NOMO-1 treated with DMSO at 0.1 percent for 48 hours (cell line): ENCODE results near the gene RMI1.
"Not testable (repeated sequence)": the region's sequence is repeated elsewhere in the genome, so short reads cannot be mapped to it uniquely, and the experiment has no call there.

Experiments used
- DNase-seq: peaks from one replicate; lab custom pipeline; 2025; ENCODE audit not compliant: unreplicated experiment; lab: John Stamatoyannopoulos, UW

RMI1 gene

DNA sequence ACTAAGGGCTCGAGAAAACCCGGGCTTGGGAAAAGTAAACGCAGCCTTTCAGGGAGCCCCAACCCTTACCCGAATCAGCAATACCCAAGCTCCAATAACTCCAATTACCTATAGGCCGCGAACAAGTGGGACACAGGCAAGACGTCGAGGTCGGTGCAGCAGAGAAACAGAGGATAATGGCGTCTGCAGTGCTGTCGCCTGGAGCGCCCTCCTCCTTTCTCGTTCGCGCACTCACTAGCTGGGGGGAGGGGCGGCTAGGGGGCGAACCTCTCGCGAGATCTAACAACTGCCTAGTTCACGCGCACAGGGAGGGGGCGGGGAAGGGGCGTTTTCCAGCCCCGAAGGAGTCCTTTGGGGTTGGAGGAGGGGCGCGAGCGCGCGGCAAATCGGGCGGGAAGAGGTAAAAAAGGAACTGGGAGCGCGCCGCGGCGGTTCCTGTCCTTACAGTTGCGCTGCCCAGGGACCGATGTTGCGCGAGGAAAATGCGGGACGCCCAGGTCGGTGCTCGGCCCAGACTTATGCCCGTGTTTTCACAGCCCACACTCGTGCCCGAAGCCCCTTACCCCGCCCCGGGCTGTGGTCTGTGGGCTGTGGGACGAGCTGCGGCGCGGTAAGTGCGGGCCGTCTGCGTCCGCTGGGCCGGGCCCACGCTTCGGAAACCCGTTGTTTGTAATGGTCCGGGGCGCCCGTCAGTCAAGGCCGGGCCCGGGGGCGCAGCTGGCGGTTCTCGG is at the start of gene RMI1:
Gene RMI1, plus strand, starts transcription at position 411 of the 731 bp plus-strand sequence. CDS start 20,182 bp downstream, outside the sequence.
- DNase-seq, result peak; percentile 74

DNA sequence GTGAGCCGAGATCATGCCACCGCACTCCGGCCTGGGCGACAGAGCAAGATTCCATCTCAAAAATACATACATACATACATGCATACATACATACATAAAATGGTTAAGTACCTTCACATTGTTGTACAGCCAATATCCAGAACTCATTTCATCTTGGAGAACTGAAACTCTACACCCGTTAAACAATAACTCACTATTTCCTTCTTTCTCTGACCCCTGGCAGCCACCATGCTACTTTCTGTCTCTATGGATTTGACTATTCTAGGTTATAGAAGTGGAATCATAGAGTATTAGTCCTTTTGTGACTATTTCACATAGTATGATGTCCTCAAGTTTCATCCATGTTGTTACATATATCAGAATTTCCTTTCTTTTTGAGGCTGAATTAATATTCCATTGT is 49.7 kb upstream of the RMI1 start:
- DNase-seq, result peak; percentile 35

DNA sequence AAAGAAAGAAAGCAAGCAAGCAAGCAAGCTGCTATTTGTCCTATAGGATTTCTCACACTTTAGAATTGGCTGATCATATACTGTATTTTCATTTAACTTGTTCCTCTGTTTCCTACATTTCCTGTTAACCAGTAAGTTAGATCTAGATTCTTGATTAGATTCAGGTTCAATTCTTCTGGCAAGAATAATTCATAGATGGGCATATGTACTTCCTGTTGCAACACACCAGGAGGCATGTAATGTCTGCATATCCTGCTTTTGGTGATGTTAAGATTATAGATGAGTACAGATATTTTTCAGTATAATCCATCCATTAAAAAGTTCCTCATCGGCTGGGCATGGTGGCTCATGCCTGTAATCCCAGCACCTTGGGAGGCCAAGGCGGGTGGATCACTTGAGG is 48.6 kb upstream of the RMI1 start:
- no peak for DNase-seq

DNA sequence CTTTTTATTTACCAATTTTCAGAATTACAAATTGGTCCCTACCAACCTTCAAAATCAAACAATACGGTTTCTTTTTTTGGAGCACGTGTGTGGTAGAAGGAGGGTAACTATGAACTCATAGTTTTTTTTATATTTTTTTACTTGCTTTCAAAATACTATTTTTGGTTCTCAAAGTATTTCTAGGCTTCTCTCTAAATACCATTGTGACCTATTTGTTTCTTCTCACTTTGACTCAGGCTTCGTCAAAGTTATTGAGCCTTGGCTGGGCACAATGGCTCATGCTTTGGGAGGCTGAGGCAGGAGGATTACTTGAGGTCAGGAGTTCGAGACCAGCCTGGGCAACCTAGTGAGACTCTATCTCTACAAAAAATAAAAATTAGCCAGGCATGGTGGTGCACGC is 47.8 kb upstream of the RMI1 start:
- DNase-seq, result no peak

DNA sequence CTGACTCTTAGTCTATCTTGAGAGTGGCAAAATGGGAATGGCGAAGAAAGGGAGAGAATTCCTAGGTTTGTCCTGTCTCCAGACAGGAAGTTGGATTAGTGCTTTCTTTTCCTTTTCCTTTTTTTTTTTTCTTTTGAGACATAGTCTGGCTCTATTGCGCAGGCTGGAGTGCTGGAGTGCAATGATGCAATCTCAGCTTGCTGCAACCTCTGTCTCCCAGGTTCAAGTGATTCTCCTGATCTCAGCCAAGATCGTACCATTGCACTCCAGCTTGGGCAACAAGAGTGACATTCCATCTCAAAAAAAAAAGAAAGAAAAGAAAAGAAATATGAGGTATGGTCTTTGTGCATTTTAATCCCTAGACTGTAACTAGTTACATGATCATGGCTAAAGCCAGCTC is 46.8 kb upstream of the RMI1 start:
- DNase-seq, result no peak

DNA sequence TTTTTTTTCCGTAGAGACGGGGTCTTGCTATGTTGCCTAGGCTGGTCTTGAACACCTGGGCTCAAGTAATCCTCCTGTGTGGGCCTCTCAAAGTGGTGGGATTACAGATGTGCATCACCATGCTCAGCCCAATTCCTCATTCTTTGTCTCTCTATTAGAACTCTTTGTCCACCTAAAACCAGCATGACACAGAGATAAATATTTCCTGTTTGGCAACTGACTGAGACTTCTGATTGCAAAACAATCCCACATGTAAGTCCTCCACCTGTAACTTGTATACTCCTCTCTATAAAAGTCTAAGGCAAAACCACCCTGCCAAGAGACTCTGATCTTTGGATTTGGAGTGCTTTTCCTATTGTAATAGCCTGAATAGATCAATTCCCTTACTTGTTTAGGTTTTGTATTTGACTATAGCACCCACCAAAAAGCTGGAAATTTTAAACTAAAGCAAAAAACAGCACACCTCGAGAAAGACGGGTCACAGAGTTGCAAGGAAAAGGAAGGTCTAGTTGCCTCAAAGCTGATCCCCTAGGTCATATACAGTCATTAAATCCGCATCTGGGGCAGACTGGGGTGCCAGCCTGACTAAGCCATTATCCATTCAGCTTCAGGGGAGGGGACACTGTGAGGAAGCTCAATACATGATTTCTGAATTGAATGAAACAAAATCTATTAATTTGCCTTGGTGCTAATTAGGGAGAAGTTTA is 45.9 kb upstream of the RMI1 start:
- DNase-seq, result peak; percentile 56

DNA sequence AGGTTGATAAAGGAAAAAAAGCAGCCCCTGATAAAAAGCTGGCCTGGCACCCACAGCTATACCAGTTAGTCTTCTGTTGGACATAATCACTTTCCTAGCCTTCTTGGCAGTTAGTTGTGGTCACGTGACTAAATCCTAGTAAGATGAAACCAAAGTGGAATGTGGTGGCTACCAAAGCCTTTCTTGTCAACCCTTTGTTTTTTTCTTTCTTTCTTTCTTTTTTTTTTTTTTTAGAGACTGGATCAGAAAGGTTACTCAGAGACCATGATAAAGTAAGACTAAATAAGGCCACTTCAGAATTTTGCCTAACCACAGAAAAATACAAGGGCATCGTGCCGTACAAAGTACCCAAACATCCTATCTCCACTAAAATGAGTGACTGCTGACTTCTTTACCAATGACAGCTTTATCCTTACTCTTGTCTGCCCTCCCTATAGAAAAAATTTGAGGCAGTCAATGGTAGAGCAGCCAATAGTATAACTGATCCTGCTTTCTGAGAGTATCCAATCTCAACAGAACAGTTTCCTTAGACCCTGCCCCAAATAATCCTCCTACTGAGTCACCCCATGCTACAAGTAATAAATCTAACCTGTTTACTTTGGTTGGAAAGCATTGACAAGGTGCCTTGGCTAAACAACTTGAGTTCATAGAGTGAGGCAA is 45.2 kb upstream of the RMI1 start:
- DNase-seq, result no peak

DNA sequence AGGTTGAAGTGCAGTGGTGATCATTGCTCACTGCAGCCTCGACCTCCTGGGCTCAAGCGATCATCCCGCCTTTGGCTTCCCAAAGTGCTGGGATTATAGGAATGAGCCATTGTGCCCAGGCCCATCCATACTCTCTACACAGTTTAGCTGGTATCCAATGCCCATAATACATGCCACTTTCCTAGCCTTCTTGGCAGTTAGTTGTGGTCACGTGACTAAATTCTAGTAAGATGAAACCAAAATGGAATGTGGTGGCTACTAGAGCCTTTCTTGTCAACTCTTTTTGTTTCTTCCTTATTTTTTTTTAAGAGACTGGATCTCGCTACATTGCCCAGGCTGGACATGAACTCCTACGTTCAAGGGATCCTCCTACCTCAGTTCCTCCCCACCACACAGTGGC is 44.1 kb upstream of the RMI1 start:
- no peak for DNase-seq

DNA sequence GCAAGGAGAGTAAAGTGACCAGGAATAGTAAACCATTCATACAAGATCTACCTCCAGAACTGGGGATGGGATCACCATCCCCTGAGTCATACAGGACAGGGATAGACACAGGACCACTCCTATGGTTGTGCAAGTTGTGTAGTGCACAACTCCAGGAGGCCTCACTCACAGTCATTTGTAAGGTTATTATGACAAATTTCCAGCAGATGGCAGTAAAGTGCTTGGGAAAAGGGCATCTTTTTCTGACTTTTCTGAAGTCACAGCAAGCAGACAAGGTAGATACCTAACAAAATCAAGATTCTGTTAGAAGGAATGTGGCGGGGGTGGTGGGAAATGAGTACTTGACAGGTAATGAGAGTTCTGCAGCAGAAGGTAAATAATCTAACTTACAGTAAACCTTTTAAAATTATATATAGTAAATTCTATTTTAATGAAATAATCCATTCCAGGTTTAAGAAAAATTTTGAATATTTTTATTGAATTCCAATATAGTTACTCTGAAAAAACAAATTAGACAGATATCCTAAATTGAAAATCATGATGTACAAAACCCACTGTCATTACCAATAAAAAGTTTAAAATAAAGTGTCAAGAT is 42.6 kb upstream of the RMI1 start:
- peak; percentile 31 for DNase-seq

DNA sequence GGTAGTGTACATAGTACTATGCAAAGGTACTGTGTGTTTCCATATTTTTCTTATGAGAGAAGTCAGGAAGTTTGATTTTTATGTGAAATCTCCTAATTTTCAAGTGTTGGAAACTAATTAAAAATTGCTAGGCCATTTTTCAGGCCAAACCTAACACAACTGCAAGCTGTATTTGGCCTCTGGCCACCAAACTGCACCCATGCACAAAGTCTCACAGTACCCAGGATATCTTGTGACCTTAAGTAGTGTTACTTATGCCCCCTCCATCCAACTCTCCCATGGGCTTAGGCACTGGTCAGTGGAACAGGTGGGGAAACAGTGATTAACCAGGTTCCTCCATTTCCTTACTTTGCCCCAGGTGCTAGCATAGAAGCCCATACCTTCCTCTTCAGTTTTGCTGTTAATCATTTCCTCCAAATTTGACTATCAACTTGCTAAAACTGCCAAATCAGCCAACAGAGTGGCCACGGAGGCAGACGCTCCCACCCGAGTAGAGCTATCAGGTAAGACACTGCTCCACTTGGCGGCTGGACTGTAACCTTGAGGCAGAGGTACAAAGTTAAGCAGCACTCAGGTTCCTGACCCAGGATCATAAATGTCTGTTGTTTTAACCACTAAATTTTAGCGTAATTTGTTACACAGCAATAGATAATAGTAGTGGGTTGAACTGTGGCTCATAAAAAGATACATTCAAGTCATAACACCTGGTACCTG is 39.9 kb upstream of the RMI1 start:
- no peak for DNase-seq

DNA sequence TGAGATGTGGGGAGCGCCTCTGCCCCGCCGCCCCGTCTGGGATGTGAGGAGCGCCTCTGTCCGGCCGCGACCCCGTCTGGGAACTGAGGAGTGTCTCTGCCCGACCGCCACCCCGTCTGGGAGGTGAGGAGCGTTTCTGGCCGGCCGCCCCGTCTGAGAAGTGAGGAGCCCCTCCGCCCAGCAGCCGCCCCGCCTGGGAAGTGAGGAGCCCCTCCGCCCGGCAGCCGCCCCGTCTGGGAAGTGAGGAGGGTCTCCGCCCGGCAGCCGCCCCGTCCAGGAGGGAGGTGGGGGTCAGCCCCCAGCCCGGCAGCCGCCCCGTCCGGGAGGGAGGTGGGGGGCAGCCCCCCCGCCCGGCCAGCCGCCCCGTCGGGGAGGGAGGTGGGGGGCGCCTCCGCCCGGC is 32.5 kb upstream of the RMI1 start:
- not testable (repeated sequence) for DNase-seq

DNA sequence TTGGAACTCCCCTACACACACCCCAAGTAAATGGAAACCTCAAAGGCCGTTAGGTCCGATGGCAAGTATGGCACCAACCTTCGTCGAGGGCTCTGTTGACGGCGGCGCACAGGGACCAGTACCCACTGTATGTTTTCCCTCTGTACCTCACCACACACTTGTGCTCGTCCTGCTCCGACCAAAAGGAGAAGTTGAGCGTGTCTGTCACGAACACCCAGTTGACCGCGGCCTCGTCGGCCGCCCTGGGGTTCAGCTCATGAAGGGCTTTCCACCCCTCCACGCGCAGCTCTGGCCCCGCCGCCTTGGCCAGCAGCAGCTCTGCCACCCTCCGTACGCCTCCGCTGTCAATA is 24.5 kb upstream of the RMI1 start:
- peak; percentile 61 for DNase-seq

DNA sequence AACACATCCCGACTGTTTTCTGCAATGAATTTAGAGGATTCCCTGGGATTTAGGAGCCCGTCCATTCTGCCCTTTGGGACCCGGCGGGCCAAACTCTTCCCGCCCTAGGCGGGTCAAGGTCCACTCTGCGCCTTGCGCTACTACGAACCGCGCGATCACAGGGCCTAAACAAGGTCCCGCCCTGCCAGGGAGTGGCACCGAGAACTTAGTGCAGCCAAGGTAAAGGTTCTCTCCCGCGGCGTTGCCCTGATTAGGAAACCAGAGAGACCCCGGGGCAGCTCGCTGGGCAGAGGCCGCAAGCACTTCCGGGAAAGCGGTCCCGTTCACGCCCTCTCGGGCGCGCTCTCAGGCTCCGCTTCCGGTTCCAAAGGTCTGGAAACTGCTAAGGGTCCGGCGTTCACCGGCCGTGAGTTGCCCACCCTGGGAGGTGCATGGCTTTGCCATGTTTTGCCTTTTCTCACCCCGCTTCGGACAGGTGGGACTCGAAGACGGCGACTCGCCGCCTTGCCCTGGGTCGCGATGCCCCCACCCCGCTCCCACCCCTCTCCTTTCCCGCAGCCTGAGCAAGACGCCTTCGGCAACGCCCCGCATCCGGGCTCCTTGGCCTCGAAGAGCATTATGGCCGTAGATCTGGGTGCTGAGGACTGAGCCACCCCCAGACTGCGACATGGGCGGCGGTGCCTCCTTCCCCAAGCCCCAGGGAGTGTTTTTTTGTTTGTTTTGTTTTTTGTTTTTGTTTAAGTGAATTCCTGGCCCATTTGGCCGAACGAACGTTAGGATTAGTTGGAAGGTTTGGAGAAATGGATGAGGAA is 24.0 kb upstream of the RMI1 start:
- peak; percentile 45 for DNase-seq

DNA sequence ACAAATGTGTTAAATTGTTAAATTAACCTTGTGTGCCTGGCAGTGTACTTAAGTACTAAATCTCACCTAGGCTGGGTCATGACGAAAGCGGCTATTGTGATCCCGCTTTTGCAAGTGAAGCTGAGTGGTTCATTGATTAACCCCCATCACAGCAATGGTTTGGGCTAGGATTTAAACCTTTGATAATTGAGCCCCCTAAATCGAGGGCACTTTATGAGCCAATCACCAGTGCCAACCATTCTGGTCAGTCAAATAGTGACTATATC is 23.4 kb upstream of the RMI1 start:
- no peak for DNase-seq

DNA sequence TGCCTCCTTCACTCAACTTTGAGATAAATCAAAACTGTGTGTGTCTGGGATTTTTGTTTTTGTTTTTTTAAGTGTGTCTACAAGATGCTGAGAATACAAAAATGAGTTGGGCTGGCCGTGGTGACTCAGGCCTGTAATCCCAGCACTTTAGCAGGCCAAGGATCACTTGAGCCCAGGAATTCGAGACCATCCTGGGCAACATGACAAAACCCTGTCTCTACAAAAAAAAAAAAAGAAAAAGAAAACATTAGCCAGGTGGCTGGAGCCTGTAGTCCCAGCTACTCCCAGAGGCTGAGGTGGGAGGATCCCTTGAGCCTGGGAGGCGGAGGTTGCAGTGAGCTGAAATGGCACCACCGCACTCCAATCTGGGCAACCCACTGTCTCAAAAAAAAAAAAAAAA is 21.5 kb upstream of the RMI1 start:
- no peak for DNase-seq

DNA sequence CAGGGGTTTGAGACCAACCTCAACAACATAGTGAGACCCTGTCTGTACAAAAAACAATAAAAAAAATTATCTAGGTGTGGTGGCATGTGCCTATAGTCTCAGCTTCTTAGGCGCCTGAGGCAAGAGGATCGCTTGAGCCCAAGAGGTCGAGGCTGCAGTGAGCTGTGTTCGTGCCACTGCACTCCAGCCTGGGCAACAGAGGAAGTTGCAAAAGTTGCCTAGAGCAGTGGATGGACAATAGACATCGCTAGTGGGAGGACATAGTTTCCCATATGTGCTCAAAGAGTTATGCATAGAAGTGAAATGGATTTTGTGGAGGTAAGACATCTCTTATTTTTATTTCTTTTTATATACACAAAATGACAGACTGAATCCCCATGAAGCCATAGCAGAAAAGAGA is 19.6 kb upstream of the RMI1 start:
- no peak for DNase-seq

DNA sequence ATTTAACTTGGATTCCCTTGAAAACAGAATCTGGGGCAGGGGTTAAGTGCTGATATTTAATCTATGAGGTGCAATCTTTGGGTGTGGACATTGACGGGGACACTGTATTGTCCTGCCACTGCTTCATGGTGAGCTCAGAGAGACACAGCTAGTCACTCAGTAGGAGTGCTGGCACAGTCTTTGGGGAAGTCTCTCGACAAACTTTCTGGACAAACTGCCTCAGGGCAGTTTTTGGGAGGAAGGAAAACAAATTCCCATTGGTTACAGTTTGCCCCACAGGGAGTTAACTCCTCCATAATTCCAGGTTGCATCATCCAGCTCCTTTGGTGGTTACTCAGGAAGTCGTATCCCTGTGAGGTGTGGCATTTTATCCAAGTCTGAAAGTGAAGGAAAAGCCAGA is 18.4 kb upstream of the RMI1 start:
- no peak for DNase-seq

DNA sequence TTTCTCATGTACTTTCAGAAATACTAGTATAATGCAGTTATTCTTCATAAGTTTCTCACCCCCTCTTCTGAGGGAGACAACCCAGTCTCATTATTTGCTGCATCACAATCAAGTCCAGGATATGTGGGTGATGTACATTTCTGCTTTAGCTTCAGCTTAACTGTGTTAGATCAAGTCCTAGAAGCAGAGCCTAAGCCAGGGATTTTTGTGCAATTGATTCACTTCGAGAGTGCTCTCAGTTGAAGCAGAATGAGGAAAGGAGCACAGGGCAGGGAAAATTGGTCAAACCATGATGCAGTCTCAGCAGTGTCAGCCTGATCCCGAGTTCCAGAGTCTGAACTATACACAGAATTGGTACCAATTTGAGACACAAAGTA is 15.6 kb upstream of the RMI1 start:
- DNase-seq, result no peak

DNA sequence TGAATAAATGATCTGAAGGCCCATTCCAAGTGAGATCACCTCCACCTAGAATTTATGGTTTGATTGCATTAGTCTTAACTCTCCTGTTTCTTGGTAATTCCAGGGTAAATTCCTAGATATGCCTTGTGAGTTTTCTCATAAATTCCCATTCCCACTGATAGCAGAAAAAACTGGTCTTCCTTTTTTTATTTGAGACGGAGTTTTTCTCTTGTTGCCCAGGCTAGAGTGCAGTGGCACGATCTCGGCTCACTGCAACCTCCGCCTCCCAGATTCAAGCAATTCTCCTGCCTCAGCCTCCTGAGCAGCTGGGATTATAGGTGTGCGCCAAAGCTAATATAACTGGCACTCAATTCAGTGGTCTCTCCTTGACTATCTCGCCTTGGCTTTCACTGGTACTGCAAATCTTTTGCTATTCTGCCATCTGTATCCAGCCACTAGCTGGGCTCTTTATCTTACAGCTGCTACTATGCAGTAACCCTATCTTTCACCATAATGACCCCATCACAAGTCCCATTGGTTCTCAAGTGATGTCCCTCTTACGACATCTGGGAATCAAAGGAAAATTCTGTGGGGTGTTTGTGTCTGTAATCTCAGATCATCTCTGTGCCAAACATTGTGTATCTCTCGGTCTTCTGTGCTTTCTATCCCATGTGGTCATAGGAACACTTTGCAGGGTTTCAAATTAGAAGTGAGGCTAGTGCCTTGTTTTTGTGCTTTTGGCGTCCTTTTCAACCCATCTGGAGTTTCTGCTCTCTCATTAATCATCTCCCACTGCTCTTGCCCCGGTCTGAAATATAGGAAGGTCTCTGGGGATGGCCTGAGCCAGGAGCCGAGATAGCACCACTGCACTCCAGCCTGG is 15.0 kb upstream of the RMI1 start:
- no peak for DNase-seq

DNA sequence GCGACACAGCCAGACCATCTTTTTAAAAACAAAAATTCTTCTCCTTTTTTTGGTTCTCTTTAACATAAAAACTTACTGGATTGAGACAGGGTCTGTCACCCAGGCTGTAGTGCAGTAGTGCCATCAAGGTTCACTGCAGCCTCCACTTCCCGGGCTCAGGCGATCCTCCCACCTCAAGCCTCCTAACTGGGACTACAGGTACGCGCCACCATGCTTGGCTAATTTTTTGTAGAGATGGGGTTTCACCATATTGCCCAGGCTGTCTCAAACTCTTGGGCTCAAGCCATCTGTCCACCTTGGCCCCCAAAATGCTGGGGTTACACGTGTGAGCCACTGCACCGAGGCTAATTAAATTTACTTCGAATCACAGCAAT is 14.4 kb upstream of the RMI1 start:
- no peak for DNase-seq
